ENCODE results near the gene POFUT2.

Gene POFUT2

DNA sequence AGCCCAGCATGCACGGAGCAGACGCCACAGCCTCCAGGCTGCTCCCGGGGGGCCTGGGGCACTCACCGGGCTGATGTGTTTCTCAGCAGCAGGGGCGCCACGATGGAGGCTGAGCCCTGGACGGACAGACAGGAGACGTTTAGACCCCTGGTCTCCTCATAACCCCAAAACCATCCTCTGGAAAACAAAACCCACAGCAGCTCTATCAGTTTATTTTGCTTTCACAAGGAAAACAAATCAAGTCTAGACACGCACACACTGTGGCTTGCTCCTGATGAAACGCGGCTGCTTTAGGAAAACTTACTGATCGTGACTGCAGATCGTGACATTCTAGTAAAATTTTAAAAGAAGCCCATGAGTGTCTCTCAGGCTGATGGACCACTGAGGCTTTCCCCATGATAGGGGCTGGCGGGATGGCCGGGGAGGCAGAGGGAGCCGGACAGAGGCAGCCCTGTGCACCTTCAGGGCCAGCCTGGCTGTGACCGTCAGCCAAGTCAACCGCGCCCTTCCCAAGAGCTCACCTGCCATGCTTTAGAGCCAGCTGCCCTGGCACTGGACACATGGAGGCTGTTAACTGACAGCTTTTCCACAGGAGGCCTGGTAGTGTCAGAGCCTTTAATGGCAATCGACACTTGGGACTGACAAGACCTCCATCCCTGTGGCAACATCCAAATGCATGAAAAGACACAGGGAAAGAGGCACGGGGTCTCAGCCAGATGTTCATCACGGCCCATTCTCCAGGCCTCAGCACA lies 5.2 kb downstream of the POFUT2 start:
- DNase-seq = no peak

DNA sequence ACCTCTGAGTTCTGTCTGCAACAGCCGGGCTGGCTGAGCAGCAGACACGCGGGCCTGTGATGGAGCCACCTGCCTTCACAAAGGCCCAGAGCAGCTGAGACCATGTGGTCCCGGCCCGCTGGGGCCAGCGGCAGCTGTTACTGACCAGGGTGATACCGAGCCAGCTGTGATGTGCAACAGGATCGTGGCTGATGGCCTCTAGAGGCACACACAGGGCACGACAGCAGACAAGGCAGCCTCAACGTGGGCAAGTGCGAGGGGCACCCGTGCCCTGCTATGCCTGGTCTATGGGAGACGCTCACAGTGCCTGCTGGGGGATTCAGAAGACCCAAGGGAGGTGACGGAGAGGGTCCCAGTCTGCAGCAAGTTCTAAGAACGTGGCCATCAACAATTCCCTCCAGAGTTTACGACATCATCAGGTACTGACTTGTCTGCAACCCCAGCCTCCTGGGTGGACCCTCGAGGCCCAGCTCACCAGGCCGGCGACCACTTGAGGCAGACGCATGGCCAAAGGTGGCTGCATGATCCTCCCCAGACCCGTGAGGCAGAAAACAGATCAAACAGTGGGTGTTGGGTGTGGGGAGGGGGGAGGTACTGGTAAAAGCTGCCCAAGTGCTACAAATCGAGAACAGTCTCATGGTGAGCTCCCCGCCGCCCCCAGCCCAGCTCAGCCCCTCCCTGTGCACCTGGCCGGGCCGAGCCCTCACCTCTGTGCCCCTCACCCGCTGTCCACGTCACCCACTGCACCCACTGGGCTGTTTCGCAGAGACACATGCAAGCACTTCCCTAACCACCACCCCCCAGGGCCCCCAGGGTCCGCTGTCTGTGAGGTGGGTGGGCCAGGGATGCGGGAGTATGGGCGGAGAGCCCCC lies 6.0 kb downstream of the POFUT2 start:
- DNase-seq = no peak

DNA sequence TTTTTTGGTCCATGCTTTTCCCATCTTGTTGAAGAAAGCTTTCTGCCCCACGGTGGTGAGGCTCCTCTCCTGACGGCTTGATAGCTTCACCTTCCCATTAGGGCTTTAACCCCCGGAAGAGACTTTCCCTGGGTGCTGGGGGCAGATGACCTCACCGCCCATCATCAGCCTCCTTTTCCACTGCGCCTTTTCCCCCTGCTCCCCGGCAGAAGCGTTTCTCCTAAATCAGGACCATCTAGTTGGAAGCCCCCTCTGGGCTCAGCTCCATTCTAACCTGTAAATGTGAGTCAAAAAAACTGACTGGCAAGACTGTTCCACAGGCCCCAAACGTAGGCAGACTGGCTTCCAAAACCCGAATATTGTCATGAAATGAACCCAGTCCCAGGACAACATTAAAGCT lies 6.7 kb downstream of the POFUT2 start:
- no peak for DNase-seq

DNA sequence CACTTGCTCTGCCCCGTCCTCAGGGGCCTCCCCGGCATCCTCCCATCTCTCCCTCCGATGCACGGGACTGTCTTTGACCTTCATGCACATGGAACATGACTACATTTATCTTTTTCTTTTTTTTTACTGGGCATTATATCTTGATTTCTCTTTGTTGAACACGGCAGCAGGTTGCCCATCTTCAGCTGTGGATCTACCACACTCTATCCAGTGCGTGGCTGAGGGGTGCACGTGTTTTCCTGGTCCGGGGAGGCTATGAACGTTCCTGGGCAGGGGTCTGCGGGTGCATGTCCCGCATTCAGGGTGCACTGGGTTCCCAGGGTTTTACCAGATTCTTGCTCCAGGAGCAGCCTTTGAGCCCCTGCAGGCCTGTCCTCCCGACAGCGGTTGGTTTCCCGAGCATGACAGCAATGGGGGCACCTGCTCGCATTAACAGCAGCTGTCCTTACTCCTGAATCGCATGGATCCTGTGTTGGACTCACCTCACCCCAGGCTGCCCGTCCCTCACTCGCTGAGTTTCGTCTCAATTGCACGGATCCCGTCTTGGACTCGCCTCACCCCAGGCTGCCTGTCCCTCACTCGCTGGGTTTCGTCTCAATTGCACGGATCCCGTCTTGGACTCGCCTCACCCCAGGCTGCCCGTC lies 7.4 kb downstream of the POFUT2 start:
- DNase-seq = no peak

DNA sequence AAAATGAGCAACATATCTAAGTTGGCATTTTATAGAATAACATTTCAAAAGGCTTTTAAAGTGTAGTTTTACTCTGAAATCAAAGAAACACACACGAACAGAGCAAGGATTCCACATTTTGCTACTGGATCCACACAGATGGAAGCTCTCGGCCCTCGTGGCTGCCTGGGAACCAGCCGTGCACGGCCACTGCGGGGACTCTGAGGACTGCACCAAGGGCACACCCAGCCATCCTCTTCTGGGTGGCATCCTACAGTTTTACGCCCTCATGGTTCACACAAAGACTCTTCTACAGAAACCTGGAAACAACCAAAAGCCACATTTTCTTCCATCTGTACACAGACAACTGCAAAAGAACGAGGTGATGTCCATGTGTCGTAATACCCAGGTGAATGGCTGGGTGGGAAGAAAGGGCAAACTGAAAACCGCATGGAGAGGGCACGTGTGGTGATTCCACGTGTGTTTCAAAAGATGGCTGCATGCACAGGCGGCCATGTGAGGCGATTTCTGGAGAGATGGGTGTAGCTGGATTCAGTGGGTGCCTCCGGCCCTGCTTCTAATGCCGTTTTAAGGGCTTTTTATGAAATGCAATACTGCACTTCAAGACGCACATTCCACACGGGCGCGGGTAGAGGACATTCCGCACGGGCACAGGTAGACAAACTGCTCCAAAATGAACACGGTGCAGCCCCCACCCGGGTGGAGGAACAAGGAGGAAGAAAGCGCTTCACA lies 8.1 kb downstream of the POFUT2 start:
- no peak for DNase-seq

DNA sequence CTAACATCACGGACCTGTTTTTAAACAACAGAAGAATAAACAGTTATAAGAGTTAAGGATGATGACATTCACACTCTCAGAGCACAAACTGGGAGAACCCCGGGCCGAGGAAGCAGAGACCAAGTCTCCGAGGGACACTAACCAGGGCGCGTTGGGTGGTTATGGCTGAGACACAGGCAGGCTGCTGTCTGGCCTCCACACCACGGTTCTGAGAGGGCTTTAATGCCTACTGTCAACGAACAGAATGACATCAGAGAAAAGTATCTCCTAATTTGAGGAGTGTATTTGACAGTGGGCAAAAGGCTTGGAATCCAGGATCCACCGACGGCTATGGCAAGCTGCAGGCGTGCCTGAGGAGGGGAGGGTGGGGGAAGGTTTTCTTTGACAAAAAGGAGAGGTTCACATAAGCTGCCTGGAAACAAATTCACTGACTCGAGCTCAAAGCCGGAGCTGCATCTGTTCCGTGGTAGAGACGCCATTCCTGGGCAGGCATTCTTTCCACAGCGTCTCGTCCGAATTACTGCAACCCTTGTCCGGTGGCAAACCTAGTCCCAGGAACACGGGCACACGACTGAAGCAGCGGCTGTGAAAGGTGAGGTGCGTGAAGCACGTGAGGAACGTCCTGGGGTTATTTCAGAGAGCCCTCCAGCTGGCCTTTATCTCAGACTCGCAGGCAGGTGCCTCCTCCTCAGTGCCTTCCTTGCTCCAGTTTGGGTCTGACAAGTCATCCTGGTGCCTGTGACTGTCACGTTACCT lies 9.4 kb downstream of the POFUT2 start:
- no peak for DNase-seq

DNA sequence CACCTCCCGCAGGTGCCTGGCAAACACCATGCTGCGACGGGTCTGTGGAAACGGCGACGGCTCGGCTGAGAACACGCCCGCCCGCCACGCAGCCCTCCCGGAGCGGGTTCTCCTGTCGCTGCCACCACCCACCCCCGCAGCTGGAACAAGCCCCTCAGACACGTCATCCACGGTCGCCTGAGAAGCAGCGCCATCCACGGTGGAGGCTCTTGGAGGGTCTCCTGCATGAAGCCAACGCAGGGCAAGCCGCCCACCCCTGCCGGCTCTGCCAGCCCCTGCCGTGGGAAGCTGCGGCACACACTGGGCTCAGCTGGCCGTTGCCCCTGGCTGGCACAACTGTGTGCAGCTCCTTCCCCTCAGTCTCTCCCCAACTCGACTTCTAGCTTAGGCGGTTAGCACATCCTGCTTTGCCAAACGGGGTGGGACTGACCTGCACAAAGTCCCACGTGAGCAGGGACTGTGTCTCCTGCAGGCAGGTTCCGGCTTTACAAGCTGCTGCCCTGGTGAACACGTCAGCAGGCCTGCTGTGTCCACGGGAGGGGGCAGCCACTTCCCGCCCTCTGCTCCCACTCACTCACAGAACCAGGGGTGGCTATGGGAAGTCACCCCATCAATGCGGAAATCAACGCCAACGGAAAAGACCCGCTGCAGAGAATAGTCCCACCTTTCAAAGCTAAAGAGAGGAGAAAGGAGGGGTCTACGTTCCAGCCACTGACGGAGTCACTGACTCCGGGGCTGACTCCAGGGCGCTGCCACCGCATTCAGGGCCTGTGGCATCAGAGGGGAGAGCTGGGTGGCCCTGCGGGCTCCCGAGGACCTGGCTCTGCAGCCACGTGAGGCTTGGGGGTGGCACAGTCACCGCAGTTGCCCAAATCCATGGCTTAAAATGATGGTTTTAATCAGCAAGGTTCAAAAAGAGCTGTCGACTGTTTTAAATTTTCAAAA lies 10.3 kb downstream of the POFUT2 start:
- DNase-seq = no peak

DNA sequence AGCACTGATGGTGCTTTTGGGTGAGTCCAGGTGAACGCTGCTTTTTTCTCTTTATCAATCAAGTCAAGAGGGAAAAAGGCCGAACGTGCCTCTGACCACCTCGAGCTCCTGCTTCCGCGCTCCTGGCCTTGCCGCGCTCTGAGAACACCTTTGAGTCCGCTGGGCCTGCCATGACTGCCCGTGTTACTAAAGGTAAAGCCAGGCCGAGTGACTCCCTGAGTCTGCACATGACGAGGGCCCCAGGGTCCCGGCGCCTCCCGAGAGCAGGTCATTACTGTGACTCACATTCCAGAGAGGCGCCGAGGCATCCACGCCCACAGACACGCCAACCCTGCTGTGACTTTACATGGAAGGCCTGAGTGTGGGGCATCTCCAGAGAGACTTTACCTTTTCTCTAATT lies 11.1 kb downstream of the POFUT2 start:
- DNase-seq = no peak

DNA sequence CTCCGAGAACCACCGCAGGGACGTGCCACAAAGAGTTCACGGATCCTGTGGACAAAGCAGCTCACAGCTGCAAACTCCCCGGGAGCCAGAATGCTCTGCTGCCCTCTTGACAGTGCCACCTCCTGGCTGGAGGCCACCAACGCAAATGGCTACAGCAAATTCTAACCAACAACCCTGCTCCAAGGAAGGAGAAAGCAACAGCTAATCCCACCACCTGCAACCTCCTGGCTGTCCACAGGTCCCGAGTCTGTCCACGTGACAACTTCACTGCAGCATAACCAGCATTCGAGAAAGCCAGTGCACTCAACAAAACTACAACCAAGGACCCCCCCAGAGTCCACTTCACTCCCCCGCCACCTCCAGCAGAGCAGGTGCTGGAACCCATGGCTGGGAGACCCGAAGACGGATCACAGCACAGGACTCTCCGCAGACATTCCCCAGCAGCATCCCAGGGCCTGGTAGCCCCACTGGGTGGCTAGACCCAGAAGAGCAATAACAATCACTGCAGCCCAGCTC lies 17.3 kb downstream of the POFUT2 start:
- no peak for DNase-seq

DNA sequence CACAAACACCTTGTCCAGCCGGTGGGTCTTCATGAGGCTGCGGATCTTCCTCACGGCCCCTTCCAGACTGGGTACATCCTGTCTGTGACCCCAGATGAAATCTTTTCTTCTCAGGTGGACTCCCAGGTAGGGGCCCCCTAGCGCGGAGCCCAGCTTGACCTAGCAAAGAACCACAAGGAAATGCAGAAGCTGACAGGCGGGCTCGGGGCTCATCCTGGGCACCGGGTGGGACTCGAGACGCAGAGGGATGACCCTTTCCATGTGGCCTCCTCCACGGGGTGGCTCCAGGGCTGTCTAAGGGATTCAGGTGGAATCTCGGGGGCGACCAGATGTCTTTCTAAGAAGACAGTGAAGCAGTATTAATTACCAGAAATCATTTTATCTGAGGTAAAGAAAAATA lies 17.8 kb downstream of the POFUT2 start:
- no peak for DNase-seq

DNA sequence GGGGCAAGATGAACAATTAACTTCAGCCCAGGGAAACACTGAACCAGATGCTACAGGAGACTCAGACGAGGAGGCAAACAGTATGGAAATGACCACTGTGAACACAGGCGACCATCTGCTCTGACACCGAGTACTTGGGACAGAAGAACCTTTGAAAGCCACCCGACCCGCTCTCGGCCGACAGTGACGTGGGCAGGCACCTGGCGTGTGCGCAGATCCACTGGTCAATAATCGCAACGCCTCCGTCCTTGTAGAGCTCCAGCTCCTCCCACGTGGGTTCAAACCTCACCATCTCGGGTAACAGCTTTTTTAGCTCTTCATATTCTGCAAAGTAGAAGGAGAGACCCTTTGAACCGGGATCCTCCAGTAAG lies 20.3 kb downstream of the POFUT2 start:
- DNase-seq = no peak

DNA sequence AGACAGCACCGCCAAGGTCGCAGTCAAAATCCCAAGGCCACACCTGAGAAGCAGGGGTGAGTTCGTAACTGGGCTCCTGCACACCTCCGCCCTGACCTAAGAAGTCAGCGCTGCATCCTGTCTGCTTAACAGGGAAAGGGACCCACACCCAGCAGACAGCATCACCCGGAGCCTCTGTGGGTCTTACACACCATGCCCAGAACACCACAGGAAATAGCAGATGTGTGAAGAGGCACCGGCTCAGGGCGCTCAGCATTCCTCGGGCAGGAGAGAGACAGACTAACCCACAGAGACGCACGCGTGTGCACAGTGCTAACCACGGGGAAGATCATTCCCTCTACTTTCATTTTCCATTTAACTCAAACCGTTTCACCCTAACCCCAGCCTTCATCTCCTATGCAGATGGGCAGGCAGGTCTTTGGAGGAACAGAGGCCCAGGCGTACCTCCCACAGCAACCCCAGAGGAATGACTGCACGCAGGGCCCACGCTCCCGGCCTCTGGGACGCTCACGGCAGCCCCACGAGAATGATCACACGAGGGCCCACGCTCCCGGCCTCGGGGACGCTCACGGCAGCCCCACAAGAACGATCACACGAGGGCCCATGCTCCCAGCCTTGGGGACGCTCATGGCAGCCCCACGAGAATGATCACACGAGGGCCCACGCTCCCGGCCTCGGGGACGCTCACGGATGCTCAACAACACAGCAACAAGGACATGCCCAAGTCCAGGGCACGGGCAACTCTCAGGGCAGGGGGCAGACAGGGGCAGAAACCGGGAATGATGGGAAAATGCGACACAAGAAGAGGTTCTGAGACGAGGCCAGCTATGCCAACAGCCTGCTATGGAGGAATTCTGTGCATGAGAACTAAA lies 20.9 kb downstream of the POFUT2 start:
- no peak for DNase-seq

DNA sequence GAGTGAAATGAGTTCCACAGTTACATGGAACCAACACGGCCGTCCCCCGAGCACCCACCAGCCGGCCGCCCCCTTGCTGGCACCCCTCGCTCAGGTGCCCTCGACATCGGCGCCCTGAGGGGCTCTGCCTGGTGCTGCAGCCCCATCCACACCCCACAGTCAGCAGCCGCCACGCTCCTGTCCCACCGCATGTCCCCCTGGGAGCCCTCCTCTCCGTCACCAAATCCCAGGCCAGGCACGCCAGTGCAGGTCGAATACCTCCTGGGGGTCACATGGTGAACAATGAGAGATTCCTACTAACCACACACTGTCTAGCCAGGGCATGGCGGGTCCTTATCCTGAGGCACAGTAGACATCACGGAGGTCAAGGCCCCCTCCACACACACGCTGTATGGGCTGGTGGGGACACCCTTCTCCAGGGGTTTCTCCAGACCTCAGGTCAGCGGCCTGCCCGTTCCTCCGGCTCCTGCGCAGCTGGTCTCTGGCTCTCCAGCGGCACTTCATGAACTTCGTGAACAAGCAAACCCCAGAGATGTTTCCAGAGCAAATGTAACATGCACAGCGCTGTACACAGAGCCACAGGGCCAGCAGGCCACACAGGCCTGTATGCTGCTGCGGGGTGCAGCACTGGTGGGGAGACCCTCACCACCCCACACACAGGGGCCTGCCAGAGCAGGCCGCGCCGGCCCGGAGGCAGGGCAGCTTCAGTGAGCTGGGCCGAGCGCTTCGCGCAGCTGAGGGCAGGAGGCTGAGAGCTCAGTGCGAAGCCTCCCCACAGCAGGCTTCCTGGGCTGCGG lies 21.8 kb downstream of the POFUT2 start:
- DNase-seq = no peak

DNA sequence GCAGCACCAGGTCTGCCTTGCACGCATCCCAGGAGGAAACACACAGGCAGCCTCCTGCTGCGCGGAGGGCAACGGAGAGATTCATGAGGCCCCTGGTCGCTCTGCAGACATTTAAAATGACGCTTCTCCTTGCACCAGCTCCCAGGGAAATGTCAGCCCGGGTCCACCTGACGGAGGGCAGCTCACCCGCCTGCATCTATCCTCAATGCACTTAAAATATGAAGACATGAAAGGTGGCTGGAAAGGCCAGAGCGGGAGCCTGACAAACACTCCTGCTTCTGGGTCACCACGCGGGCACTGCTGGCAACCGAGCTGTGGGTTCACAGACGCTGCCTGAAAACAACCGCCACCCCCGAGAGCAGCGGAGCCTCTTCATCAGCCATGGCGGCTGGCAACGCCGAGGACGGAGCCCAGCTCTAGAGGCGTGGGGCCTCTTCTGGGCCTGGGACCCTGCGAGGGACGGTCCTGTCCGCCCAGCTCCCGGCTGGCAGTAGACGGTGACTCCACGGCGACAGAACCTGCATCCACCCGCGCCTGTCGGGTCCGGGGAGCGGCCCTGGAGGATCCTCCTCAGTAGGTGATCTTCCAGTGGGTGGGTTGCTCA lies 22.7 kb downstream of the POFUT2 start:
- DNase-seq = no peak

DNA sequence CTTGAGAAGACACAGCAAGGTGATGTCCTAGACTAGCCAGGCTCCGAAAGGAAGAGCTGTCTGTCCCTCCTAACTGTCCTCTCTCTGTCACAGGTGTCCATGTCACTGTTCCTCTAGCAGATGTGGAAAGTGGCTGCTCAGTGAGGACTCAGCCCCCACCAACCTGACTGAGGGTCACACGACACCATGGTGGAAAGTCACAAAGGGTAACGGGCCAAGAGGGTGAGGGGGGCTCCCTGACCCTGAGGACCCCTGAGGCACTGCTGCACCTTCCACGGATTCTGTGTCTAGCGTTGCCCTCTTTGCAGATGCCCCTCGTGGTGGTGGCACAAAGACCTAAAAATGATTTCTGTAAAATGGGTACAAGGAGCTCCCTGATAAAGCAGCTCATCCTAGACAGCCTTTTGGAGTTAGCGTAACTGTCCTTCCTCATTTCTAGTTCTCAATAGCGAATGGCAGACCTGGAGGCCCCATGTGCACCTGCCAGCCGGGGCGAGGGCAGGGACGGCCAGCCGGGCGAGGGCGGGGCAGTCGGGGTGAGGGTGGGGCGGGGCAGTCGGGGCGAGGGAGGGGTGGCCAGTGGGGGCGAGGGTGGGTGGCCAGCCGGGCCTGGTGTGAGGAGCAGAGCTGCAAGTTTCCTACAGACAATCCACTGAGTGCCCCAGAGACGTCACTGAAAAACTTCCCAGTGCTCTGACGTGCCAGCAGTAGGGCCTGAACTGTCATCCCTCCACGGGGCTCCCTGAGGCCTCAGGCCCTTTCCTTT lies 23.4 kb downstream of the POFUT2 start:
- DNase-seq = no peak

DNA sequence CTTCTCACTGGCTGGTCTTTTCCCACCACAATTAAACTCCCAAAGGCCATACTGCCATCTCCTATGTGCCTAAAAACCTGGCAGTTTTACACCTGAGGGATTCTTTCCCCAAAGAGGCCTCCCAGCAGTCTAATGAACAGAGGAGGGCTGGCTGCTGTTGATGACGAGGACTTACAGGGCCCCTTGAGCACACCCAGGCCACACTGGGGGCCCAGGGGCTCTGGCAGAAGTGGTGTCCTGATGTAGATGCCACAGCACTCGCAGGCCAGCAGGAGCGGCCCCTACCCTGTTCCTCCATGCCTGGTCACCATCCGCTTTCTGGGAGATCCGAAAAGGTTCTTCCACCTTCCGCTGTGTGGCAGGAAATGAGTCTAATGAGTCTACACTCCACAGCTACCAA lies 24.2 kb downstream of the POFUT2 start:
- DNase-seq = no peak

DNA sequence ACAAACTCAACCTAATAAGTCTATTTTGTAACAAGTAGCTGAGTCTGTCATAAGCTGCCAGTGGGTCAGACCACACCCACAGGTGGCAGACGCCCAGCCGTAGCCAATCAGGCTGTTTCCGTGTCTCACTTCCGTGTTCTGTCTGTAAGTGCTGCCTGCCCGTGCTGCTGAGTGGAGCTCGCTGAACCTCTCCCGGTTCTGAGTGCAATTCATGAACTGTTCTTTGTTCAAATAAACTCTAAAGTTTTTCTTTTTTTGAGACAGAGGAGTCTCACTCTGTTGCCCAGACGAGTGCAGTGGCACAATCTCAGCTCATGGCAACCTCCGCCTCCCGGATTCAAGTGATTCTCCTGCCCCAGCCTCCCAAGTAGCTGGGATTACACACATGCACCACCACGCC lies 25.1 kb downstream of the POFUT2 start:
- no peak for DNase-seq

DNA sequence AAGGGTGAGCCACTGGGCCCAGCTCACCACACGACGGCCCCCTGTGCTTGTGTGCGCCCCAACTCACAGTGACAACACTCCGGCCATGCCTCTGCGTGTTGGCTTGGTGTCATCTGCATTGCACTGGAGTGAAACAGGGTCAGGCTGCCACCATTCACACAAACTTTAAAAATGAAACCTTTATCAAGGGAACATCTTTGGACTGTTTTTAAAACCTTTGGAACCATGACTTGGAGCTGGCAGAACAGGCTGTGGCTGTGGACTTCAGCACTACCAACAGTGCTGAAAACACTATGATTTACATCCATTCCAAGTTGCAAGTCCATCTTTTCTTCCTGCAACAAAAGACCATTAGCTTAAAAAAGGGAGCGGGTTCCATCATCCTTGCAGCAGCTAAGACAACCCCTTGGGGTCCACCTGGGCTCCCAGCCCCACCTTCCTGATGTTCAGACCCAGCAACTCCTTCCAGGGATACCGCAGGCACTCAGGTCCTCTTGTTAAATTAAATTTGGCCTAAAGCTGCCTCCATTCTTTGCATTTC lies 25.6 kb downstream of the POFUT2 start:
- no peak for DNase-seq

All from NCI-H1105 treated with DMSO at 0.1 percent for 48 hours (cell line).